GM12878 (cell line): Measurements from ENCODE around the gene PITRM1.

ENCODE experiments used
- SMARCA5 ChIP-seq: fragments of 450-650 bp; IDR thresholded peaks from 2 replicates; pipeline ENCODE4 v1.6.1; 2017; ENCODE audit warnings: mild to moderate bottlenecking
- TF ChIP-seq, protein P1 (sequence below), 3 experiments: IDR thresholded peaks in 2 of 3; conservative IDR thresholded peaks in 1 of 3; 2 replicates each; pipeline ENCODE4 v1.5.1; 2011; ENCODE audit warnings: low read depth in 3 of 3, low read length in 3 of 3, mild to moderate bottlenecking in 3 of 3, control low read depth in 2 of 3, moderate library complexity in 2 of 3, inconsistent platforms in 1 of 3, mixed read lengths in 1 of 3; ENCODE audit not compliant: control insufficient read depth in 2 of 3, insufficient read depth in 1 of 3; ENCODE audit errors: extremely low read depth in 1 of 3

DNA sequence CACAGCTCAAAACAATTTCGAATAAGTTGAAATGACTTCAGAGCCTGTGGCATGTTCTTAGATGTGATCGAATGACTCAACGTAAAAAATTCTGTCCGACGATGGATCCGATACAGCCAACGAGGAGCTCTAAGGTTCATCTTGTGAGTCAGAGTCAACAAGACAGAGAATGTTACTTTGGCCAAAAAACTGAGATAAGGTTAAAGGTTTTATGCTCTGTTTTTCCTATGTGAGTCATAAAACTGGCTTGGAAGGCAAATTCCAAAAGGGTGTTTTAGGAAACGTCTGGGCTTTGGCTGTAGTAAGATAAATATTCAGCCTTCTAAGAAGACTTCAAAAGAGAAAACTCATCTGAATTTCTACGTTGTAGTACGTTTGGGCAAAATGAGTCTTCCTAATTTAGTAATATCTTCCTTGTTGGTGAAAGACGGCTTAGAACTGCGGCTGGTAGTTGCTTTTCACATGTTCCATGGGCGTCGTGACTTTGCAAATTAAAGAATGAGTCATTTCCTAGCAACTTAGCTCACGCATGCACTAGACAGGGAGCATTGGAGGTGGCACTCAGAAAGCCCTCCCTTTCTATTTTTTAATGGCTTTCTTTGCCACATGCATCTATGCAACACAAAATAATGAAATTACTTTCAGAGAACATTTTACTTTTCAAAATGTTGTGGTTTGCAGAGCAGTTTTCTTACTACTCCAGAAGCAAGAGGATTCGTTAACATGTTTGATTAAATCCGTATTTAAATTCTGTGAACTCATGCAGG, 77.0 kb downstream of the PITRM1 start:
- no peak for TF ChIP-seq SMARCA5
- TF ChIP-seq, protein P1, sequence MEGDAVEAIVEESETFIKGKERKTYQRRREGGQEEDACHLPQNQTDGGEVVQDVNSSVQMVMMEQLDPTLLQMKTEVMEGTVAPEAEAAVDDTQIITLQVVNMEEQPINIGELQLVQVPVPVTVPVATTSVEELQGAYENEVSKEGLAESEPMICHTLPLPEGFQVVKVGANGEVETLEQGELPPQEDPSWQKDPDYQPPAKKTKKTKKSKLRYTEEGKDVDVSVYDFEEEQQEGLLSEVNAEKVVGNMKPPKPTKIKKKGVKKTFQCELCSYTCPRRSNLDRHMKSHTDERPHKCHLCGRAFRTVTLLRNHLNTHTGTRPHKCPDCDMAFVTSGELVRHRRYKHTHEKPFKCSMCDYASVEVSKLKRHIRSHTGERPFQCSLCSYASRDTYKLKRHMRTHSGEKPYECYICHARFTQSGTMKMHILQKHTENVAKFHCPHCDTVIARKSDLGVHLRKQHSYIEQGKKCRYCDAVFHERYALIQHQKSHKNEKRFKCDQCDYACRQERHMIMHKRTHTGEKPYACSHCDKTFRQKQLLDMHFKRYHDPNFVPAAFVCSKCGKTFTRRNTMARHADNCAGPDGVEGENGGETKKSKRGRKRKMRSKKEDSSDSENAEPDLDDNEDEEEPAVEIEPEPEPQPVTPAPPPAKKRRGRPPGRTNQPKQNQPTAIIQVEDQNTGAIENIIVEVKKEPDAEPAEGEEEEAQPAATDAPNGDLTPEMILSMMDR (IDR thresholded peaks at IDR 0.05 in 2 of 3, conservative IDR thresholded peaks at IDR 0.05 in 1 of 3; ENCODE audit: control insufficient read depth in 2 of 3, extremely low read depth in 1 of 3, insufficient read depth in 1 of 3, low read depth in 3 of 3, low read length in 3 of 3): no peak
